IMR-90 (cell line): ENCODE measurements around the gene PGBD5.

ENCODE experiments used
- BHLHE40 ChIP-seq: fragments of 150-350 bp; IDR thresholded peaks from 2 replicates; pipeline ENCODE4 v1.6.1; 2016; ENCODE audit warnings: mild to moderate bottlenecking, low read depth, low read length
- CEBPB ChIP-seq: IDR thresholded peaks from 2 replicates; pipeline ENCODE4 v1.6.1; 2012; ENCODE audit warnings: low read depth, low read length, improper control_type of control experiment
- CHD1 ChIP-seq: IDR thresholded peaks from 2 replicates; pipeline ENCODE4 v1.6.1; 2012; ENCODE audit warnings: low read depth, low read length, improper control_type of control experiment
- CTCF ChIP-seq: conservative IDR thresholded peaks from 2 replicates; pipeline ENCODE4 v1.5.1; 2012; ENCODE audit warnings: mild to moderate bottlenecking, low read depth, low read length, improper control_type of control experiment
- FOS ChIP-seq: fragments of 150-350 bp; IDR thresholded peaks from 2 replicates; pipeline ENCODE4 v1.6.1; 2016; ENCODE audit warnings: low read depth, low read length
- MAFK ChIP-seq: IDR thresholded peaks from 2 replicates; pipeline ENCODE4 v1.6.1; 2012; ENCODE audit warnings: low read depth, low read length, improper control_type of control experiment
- MXI1 ChIP-seq: IDR thresholded peaks from 2 replicates; pipeline ENCODE4 v1.6.1; 2012; ENCODE audit warnings: low read depth, mild to moderate bottlenecking, low read length, moderate library complexity, borderline replicate concordance
- POLR2A ChIP-seq: IDR thresholded peaks from 2 replicates; pipeline ENCODE4 v1.6.1; 2012; ENCODE audit warnings: mild to moderate bottlenecking, low read depth, low read length
- RAD21 ChIP-seq: IDR thresholded peaks from 2 replicates; pipeline ENCODE4 v1.6.1; 2012; ENCODE audit warnings: low read length, improper control_type of control experiment
- RCOR1 ChIP-seq: IDR thresholded peaks from 2 replicates; pipeline ENCODE4 v1.6.1; 2012; ENCODE audit warnings: mild to moderate bottlenecking, low read length, improper control_type of control experiment; ENCODE audit not compliant: insufficient replicate concordance
- SMC3 ChIP-seq: fragments of 150-350 bp; IDR thresholded peaks from 2 replicates; pipeline ENCODE4 v1.6.1; 2016; ENCODE audit warnings: low read depth, mild to moderate bottlenecking, antibody characterized with exemption, low read length, moderate library complexity
- USF2 ChIP-seq: fragments of 150-350 bp; IDR thresholded peaks from 2 replicates; pipeline ENCODE4 v1.6.1; 2017; ENCODE audit warnings: mild to moderate bottlenecking, antibody characterized with exemption, low read length, low read depth

GRCh38 chr1:230283678-230284077 is 142.5 kb downstream of the PGBD5 start:
- TF ChIP-seq CTCF = no peak
- TF ChIP-seq FOS = no peak
- no peak for TF ChIP-seq RCOR1
- TF ChIP-seq MXI1 = no peak
- TF ChIP-seq CEBPB = no peak
- no peak for TF ChIP-seq SMC3
- TF ChIP-seq MAFK = no peak
- no peak for TF ChIP-seq CHD1
- no peak for TF ChIP-seq RAD21
- no peak for TF ChIP-seq BHLHE40
- no peak for TF ChIP-seq POLR2A
- no peak for TF ChIP-seq USF2
